Psoas muscle (tissue), 8 donors: Measurements from ENCODE around the gene OR9Q2. TPM values are rescaled to one million over a fixed set of nuclear protein-coding genes. Genes with fewer than 3 reads are reported as not detected.

Source experiments
- ATAC-seq, 4 donors: fragments of 200-7000 bp; cut with Tn5 transposase; one replicate each; pipeline ENCODE4 v1.9.1; 2020; ENCODE audit warnings: moderate library complexity in 3 of 4, mild to moderate bottlenecking in 2 of 4
- DNase-seq, 2 donors: peaks; one replicate each; pipeline ENCODE4 v3.0.0-alpha.2; 2020
- H3K27ac ChIP-seq: fragments of 200-600 bp; one replicate; pipeline ENCODE4 v1.8.0; 2022
- H3K27me3 ChIP-seq, 3 donors: fragments of 200-600 bp in 1 of 3; one replicate each; pipeline versions ENCODE4 v1.6.1 to v1.8.0; 2013 to 2022; ENCODE audit warnings: low read length in 2 of 3, mild to moderate bottlenecking in 2 of 3, moderate library complexity in 1 of 3; ENCODE audit not compliant: insufficient read depth in 3 of 3
- H3K36me3 ChIP-seq, 2 donors: fragments of 200-600 bp in 1 of 2; one replicate each; pipeline versions ENCODE4 v1.6.1 to v1.8.0; 2013 to 2022; ENCODE audit warnings: low read depth in 1 of 2, mild to moderate bottlenecking in 1 of 2, moderate library complexity in 1 of 2; ENCODE audit not compliant: insufficient read depth in 1 of 2
- H3K4me1 ChIP-seq: fragments of 200-600 bp; one replicate; pipeline ENCODE4 v1.8.0; 2022
- H3K4me3 ChIP-seq: fragments of 200-600 bp; one replicate; pipeline ENCODE4 v1.8.0; 2022; ENCODE audit warnings: mild to moderate bottlenecking
- H3K9me3 ChIP-seq: fragments of 200-600 bp; one replicate; pipeline ENCODE4 v1.8.0; 2022
- CTCF ChIP-seq: fragments of 200-600 bp; IDR thresholded peaks from one replicate; pipeline ENCODE4 v1.8.0; 2022; ENCODE audit warnings: antibody characterized with exemption
- WGBS, 3 donors: extraction: QIAGEN DNeasy Blood & Tissue Kit; methylation state at CpG; one replicate each; pipeline versions ENCODE4 v1.1.6 to v1.1.7; 2013; 5-methylcytosine and 5-hydroxymethylcytosine counted together
- intact Hi-C, 2 donors: fragments of 100-400 bp; cut with DNase I; formaldehyde crosslinking; loops; one replicate each; pipeline versions ENCODE4 v1.11.0 to v1.14.2; 2022
- polyA plus RNA-seq, 3 donors: library from polyadenylated mRNA; stranded (reverse); fragments of 200-250 nt; gene quantifications; one replicate each; pipeline ENCODE4 v1.2.3, GENCODE V29; 2013
- total RNA-seq, 4 donors: library from RNA; stranded (reverse); fragmentation: NEBNext Ultra II Directional in 2 of 4; extraction: Animal tissue kit (Norgen Biotek cat#: 25700) in 2 of 4; gene quantifications; one replicate each; pipeline versions ENCODE4 v1.2.1 to v1.2.4, GENCODE V29; 2021 to 2023
- donor health status: healthy with polysubstance abuse.
- donor health status: DM: no; HTN: no; CAD: no; lungs with moderate emphysema.
- donor health status: Bipolar disorder and iron deficiency.
- donor health status: healthy.
- donor health status: DM: yes; HTN: yes; CAD: no.
- donor health status: DM: no; HTN: no; CAD: no.
- donor health status: DM: no; HTN: no; CAD: no.
- donor health status: DM: yes; HTN: yes; CAD: no.

OR9Q2 gene
- total and polyA plus RNA-seq, 7 donors, result not detected

- ATAC-seq (no peak), DNase-seq (no peak)
- H3K27ac ChIP-seq, result no peak overlapping the region
- H3K4me1 ChIP-seq, result no peaks in the 10 kb centered on the region
- no peak overlapping the region for H3K4me3 ChIP-seq
- H3K27me3 ChIP-seq, result no peaks in the 10 kb centered on the region
- intact Hi-C loops, result no loop called here
- TF ChIP-seq CTCF, result no peak
- 59 to 65% (median 62%) methylated on average over 7 of the region's 7 CpGs for WGBS, 3 donors
- H3K9me3 ChIP-seq, result no peaks in the 10 kb centered on the region
- no peaks in the 10 kb centered on the region for H3K36me3 ChIP-seq
Observed at GRCh38 chr11:58165504-58166106, 23.3 kb upstream of the OR9Q2 start.

- Histone ChIP-seq H3K36me3 (no peaks in the 10 kb centered on the region), H3K9me3 (no peaks in the 10 kb centered on the region), H3K27ac (no peak overlapping the region), H3K27me3 (no peaks in the 10 kb centered on the region), H3K4me1 (no peaks in the 10 kb centered on the region), H3K4me3 (no peak overlapping the region)
- ATAC-seq (no peak), DNase-seq (no peak)
- TF ChIP-seq CTCF, result no peak
- intact Hi-C loops, result no loop called here
- WGBS, 3 donors, result 74 to 77% (median 75%) methylated on average over 5 of the region's 5 CpGs
Observed at GRCh38 chr11:58177409-58178054, 11.3 kb upstream of the OR9Q2 start.

- H3K9me3 ChIP-seq, result no peaks in the 10 kb centered on the region
- TF ChIP-seq CTCF, result no peak
- DNase-seq, result no peak
- WGBS, 3 donors, result 68 to 76% (median 75%) methylated on average over 6 of the region's 6 CpGs
- H3K36me3 ChIP-seq, result no peaks in the 10 kb centered on the region
- no peaks in the 10 kb centered on the region for H3K27me3 ChIP-seq
- no peaks in the 10 kb centered on the region for H3K4me1 ChIP-seq
- ATAC-seq, result no peak
- intact Hi-C loops, result no loop called here
- no peak overlapping the region for H3K27ac ChIP-seq
- no peak overlapping the region for H3K4me3 ChIP-seq
Observed at GRCh38 chr11:58178444-58178843, 10.4 kb upstream of the OR9Q2 start.

GRCh38 chr11:58179648-58180047 is 9.2 kb upstream of the OR9Q2 start:
- intact Hi-C loops, result no loop called here
- DNase-seq, result no peak
- 79 to 86% (median 81%) methylated on average over 7 of the region's 7 CpGs for WGBS, 3 donors
- ATAC-seq, result no peak
- H3K27ac ChIP-seq, result no peak overlapping the region
- no peak overlapping the region for H3K4me3 ChIP-seq
- no peak for TF ChIP-seq CTCF
- H3K9me3 ChIP-seq, result no peaks in the 10 kb centered on the region
- no peaks in the 10 kb centered on the region for H3K36me3 ChIP-seq
- no peaks in the 10 kb centered on the region for H3K4me1 ChIP-seq
- no peaks in the 10 kb centered on the region for H3K27me3 ChIP-seq

- Histone ChIP-seq H3K27ac (no peak overlapping the region), H3K4me1 (no peaks in the 10 kb centered on the region), H3K9me3 (no peaks in the 10 kb centered on the region), H3K4me3 (no peak overlapping the region), H3K36me3 (no peaks in the 10 kb centered on the region), H3K27me3 (no peaks in the 10 kb centered on the region)
- WGBS, 3 donors, result 66 to 86% (median 77%) methylated on average over 4 of the region's 4 CpGs
- no peak for TF ChIP-seq CTCF
- intact Hi-C loops, result no loop called here
- DNase-seq (no peak), ATAC-seq (no peak)
Observed at GRCh38 chr11:58186938-58187337, 1.9 kb upstream of the OR9Q2 start.
